Islet of Langerhans (tissue), 1 donor: ENCODE results near the gene WFIKKN1.

Experiments
- FAIRE-seq: peaks from one replicate; lab custom pipeline; 2011; peaks lifted over from hg19 to GRCh38; lab: Jason Lieb, UNC

WFIKKN1 gene

GRCh38 chr16:630815-631405 lies at the start of gene WFIKKN1:
WFIKKN1 (plus strand) TSS chr16:630985; CDS start chr16:631254, 269 bp downstream.
- no peak for FAIRE-seq

GRCh38 chr16:582218-582613 lies 48.6 kb upstream of the WFIKKN1 start:
- FAIRE-seq, result no peak

GRCh38 chr16:582614-583331 lies 48.0 kb upstream of the WFIKKN1 start:
- FAIRE-seq, result no peak

- FAIRE-seq, result no peak
These were observed 47.3 kb upstream of the WFIKKN1 start for GRCh38 chr16:583470-583814.

GRCh38 chr16:583815-584591 lies 46.8 kb upstream of the WFIKKN1 start:
- no peak for FAIRE-seq

GRCh38 chr16:585351-585750 lies 45.4 kb upstream of the WFIKKN1 start:
- no peak for FAIRE-seq

- FAIRE-seq, result no peak
These were observed 44.6 kb upstream of the WFIKKN1 start for GRCh38 chr16:586047-586644.

GRCh38 chr16:586645-587590 lies 43.9 kb upstream of the WFIKKN1 start:
- no peak for FAIRE-seq

- FAIRE-seq, result no peak
These were observed 42.2 kb upstream of the WFIKKN1 start for GRCh38 chr16:588639-588888.

- no peak for FAIRE-seq
These were observed 41.7 kb upstream of the WFIKKN1 start for GRCh38 chr16:588889-589657.

GRCh38 chr16:589658-590187 lies 41.1 kb upstream of the WFIKKN1 start, which contains the start of gene RAB40C:
RAB40C (plus strand) TSS chr16:590066; CDS start chr16:590292, 226 bp downstream.
- FAIRE-seq, result no peak

- FAIRE-seq, result no peak
These were observed 40.5 kb upstream of the WFIKKN1 start for GRCh38 chr16:590188-590814.

- no peak for FAIRE-seq
These were observed 40.0 kb upstream of the WFIKKN1 start for GRCh38 chr16:590815-591200.

GRCh38 chr16:591231-591630 lies 39.6 kb upstream of the WFIKKN1 start:
- no peak for FAIRE-seq

GRCh38 chr16:591892-592517 lies 38.8 kb upstream of the WFIKKN1 start:
- FAIRE-seq, result no peak

GRCh38 chr16:592518-593306 lies 38.1 kb upstream of the WFIKKN1 start:
- no peak for FAIRE-seq

- FAIRE-seq, result peak; percentile 81
These were observed 37.4 kb upstream of the WFIKKN1 start for GRCh38 chr16:593406-593805.

GRCh38 chr16:593807-594206 lies 37.0 kb upstream of the WFIKKN1 start:
- FAIRE-seq, result no peak

GRCh38 chr16:595094-595528 lies 35.7 kb upstream of the WFIKKN1 start:
- no peak for FAIRE-seq
